RPMI8226 (cell line): ENCODE measurements around the gene BTN2A1.

Source experiments
- DNase-seq: peaks from one replicate; pipeline ENCODE4 v3.0.0-alpha.2; 2015

The BTN2A1 gene

GRCh38 chr6:26472549-26473290 is 15.0 kb downstream of the BTN2A1 start:
- no peak for DNase-seq

GRCh38 chr6:26473429-26473757 is 15.6 kb downstream of the BTN2A1 start:
- DNase-seq, result no peak

GRCh38 chr6:26473758-26474438 is 16.1 kb downstream of the BTN2A1 start:
- DNase-seq, result peak; percentile 91

- DNase-seq, result no peak
These were observed 16.7 kb downstream of the BTN2A1 start for GRCh38 chr6:26474439-26474881.

GRCh38 chr6:26475823-26476729 is 18.3 kb downstream of the BTN2A1 start:
- no peak for DNase-seq

- DNase-seq, result no peak
These were observed 19.1 kb downstream of the BTN2A1 start for GRCh38 chr6:26476896-26477295.

- peak; percentile 16 for DNase-seq
These were observed 19.7 kb downstream of the BTN2A1 start for GRCh38 chr6:26477426-26477825.

- DNase-seq, result no peak
These were observed 20.6 kb downstream of the BTN2A1 start for GRCh38 chr6:26478100-26478984.

GRCh38 chr6:26478985-26479278 is 21.2 kb downstream of the BTN2A1 start:
- DNase-seq, result no peak

- DNase-seq, result no peak
These were observed 24.6 kb downstream of the BTN2A1 start for GRCh38 chr6:26482338-26482737.

- DNase-seq, result no peak
These were observed 26.0 kb downstream of the BTN2A1 start for GRCh38 chr6:26483727-26484126.

- DNase-seq, result no peak
These were observed 26.4 kb downstream of the BTN2A1 start for GRCh38 chr6:26484161-26484560.

GRCh38 chr6:26485112-26485780 is 27.5 kb downstream of the BTN2A1 start:
- DNase-seq, result no peak

- no peak for DNase-seq
These were observed 28.6 kb downstream of the BTN2A1 start for GRCh38 chr6:26486358-26486757.

GRCh38 chr6:26487466-26487865 is 29.7 kb downstream of the BTN2A1 start:
- no peak for DNase-seq

GRCh38 chr6:26489996-26490964 is 32.5 kb downstream of the BTN2A1 start:
- DNase-seq, result no peak

GRCh38 chr6:26491604-26492003 is 33.8 kb downstream of the BTN2A1 start:
- DNase-seq, result no peak

GRCh38 chr6:26493258-26493657 is 35.5 kb downstream of the BTN2A1 start:
- DNase-seq, result no peak

GRCh38 chr6:26494117-26494516 is 36.4 kb downstream of the BTN2A1 start:
- DNase-seq, result no peak

GRCh38 chr6:26495281-26495680 is 37.5 kb downstream of the BTN2A1 start:
- no peak for DNase-seq

- DNase-seq, result no peak
These were observed 39.9 kb downstream of the BTN2A1 start for GRCh38 chr6:26497610-26498009.
